GM18517 (cell line): Measurements from ENCODE around the gene LAMA4.

Source experiments
- ATAC-seq: cut with Tn5 transposase; IDR thresholded peaks from one replicate; pipeline ENCODE4 v1.9.1; 2021; ENCODE audit warnings: mild to moderate bottlenecking, moderate library complexity; ENCODE audit not compliant: unreplicated experiment

LAMA4 gene

GRCh38 chr6:112191509-112192020, 62.8 kb downstream of the LAMA4 start:
- ATAC-seq: no peak

GRCh38 chr6:112190164-112190563, 64.2 kb downstream of the LAMA4 start:
- ATAC-seq: no peak

GRCh38 chr6:112189494-112189893, 64.9 kb downstream of the LAMA4 start:
- ATAC-seq: no peak

- no peak for ATAC-seq
Observed at GRCh38 chr6:112188906-112189305, 65.5 kb downstream of the LAMA4 start.

- ATAC-seq: no peak
Observed at GRCh38 chr6:112187736-112188135, 66.6 kb downstream of the LAMA4 start.

GRCh38 chr6:112184951-112185350, 69.4 kb downstream of the LAMA4 start:
- no peak for ATAC-seq

GRCh38 chr6:112183271-112183671, 71.1 kb downstream of the LAMA4 start:
- no peak for ATAC-seq

- no peak for ATAC-seq
Observed at GRCh38 chr6:112181130-112181529, 73.2 kb downstream of the LAMA4 start.

- ATAC-seq: peak; percentile 73
Observed at GRCh38 chr6:112180095-112180820, 74.1 kb downstream of the LAMA4 start.

- no peak for ATAC-seq
Observed at GRCh38 chr6:112179631-112180030, 74.7 kb downstream of the LAMA4 start.

GRCh38 chr6:112178846-112179245, 75.5 kb downstream of the LAMA4 start:
- ATAC-seq: no peak

GRCh38 chr6:112177092-112177491, 77.3 kb downstream of the LAMA4 start:
- no peak for ATAC-seq

- no peak for ATAC-seq
Observed at GRCh38 chr6:112176175-112176574, 78.2 kb downstream of the LAMA4 start.

GRCh38 chr6:112173221-112173804, 81.1 kb downstream of the LAMA4 start:
- no peak for ATAC-seq

- ATAC-seq: no peak
Observed at GRCh38 chr6:112172540-112172939, 81.8 kb downstream of the LAMA4 start.

- no peak for ATAC-seq
Observed at GRCh38 chr6:112169541-112169940, 84.8 kb downstream of the LAMA4 start.

- peak; percentile 99 for ATAC-seq
Observed at GRCh38 chr6:112163295-112164257, 90.8 kb downstream of the LAMA4 start.

- no peak for ATAC-seq
Observed at GRCh38 chr6:112160745-112161144, 93.6 kb downstream of the LAMA4 start.

GRCh38 chr6:112156668-112157067, 97.7 kb downstream of the LAMA4 start:
- ATAC-seq: no peak

- ATAC-seq: no peak
Observed at GRCh38 chr6:112155886-112156285, 98.5 kb downstream of the LAMA4 start.

GRCh38 chr6:112154711-112155110, 99.7 kb downstream of the LAMA4 start:
- no peak for ATAC-seq
